Measurements from ENCODE around the gene CTCF. TPM values are rescaled to one million over a fixed set of nuclear protein-coding genes. Genes with fewer than 3 reads are reported as not detected.
"Not testable (repeated sequence)": the region's sequence is repeated elsewhere in the genome, so short reads cannot be mapped to it uniquely, and the experiment has no call there.

Gene CTCF, protein sequence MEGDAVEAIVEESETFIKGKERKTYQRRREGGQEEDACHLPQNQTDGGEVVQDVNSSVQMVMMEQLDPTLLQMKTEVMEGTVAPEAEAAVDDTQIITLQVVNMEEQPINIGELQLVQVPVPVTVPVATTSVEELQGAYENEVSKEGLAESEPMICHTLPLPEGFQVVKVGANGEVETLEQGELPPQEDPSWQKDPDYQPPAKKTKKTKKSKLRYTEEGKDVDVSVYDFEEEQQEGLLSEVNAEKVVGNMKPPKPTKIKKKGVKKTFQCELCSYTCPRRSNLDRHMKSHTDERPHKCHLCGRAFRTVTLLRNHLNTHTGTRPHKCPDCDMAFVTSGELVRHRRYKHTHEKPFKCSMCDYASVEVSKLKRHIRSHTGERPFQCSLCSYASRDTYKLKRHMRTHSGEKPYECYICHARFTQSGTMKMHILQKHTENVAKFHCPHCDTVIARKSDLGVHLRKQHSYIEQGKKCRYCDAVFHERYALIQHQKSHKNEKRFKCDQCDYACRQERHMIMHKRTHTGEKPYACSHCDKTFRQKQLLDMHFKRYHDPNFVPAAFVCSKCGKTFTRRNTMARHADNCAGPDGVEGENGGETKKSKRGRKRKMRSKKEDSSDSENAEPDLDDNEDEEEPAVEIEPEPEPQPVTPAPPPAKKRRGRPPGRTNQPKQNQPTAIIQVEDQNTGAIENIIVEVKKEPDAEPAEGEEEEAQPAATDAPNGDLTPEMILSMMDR
- total RNA-seq (2014; rRNA removed; shearing (Covaris generic)): 53.9 and 58.7 TPM in 2 replicates

DNA sequence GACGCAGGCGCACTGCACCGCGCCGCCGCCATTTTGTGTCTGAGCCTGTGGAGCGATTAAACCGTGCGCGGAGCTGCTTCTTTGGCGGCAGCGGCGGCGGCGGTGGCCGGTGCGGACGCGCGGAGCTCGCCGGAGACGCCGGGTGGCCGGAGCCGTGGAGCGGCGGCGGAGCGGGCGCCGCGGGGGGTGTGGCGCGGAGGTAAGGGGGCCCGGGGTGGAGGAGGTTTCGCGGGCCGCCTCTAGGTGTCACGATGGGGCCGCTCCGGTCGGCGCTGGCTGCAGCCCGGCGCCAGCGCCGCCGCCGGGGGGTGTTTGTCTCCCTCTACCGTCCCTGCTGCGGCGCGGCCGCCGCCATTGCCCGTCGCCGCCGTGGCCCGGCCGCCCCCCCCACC is at the start of gene CTCF:
TSS of gene CTCF (plus strand) at position 1 of the 392 bp plus-strand sequence. CDS start 48,307 bp downstream, outside the sequence.
- Histone ChIP-seq H3K9me3 (replicated peaks) (no peaks in the 10 kb centered on the region), H3K4me3 (peak within 1 kb of the TSS; percentile 99), H3K4me1 (no peaks in the 10 kb centered on the region), H3K27me3 (no peaks in the 10 kb centered on the region), H3K27ac (peak within 1 kb of the TSS; percentile 98), H3K36me3 (no peaks in the 10 kb centered on the region)
- peak; percentile 67 to 71 for DNase-seq

DNA sequence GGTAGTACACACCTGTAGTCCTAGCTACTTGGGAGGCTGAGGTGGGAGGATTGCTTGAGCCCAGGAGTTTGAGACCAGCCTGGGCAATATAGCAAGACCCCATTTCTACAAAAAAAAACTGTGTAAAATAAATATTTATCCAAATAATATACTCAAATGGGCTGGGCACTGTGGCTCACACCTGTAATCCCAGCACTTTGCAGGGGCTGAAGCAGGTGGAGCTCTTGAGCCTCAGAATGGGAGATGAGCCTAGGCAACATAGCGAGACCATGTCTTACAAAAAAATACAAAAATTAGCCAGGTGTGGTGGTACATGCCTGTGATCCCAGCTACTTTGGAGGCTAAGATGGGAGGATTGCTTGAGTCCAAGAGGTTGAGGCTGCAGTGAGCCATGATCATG is 48.4 kb upstream of the CTCF start:
- H3K4me3 ChIP-seq; H3K27me3 ChIP-seq; H3K4me1 ChIP-seq; H3K9me3 ChIP-seq (replicated peaks); H3K27ac ChIP-seq; H3K36me3 ChIP-seq; DNase-seq: not testable (repeated sequence)

DNA sequence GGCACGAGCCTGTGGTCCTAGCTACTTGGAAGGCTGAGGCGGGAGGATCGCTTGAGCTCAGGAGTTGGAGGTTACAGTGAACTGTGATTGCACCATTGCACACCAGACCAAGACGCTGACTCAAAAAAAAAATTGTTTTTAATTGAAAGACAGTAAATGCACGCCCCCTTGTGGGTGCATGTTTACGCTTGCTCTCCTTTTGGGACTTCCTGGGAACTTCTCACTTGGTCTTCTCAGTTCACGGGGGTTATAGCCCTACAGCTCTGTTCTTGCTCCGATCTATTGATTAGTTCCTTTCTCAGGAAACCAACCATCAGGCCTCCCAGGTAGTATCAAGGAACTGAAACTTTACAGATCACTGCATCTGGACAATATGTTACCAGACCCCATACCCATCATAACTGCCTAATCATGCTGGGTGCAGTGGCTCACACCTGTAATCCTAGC is 47.9 kb upstream of the CTCF start:
- H3K36me3 ChIP-seq: no peaks in the 10 kb centered on the region
- H3K9me3 ChIP-seq (replicated peaks): no peaks in the 10 kb centered on the region
- H3K27me3 ChIP-seq: no peaks in the 10 kb centered on the region
- no peak overlapping the region for H3K27ac ChIP-seq
- H3K4me1 ChIP-seq: no peaks in the 10 kb centered on the region
- peak; percentile 62 to 79 for DNase-seq
- no peak overlapping the region for H3K4me3 ChIP-seq

DNA sequence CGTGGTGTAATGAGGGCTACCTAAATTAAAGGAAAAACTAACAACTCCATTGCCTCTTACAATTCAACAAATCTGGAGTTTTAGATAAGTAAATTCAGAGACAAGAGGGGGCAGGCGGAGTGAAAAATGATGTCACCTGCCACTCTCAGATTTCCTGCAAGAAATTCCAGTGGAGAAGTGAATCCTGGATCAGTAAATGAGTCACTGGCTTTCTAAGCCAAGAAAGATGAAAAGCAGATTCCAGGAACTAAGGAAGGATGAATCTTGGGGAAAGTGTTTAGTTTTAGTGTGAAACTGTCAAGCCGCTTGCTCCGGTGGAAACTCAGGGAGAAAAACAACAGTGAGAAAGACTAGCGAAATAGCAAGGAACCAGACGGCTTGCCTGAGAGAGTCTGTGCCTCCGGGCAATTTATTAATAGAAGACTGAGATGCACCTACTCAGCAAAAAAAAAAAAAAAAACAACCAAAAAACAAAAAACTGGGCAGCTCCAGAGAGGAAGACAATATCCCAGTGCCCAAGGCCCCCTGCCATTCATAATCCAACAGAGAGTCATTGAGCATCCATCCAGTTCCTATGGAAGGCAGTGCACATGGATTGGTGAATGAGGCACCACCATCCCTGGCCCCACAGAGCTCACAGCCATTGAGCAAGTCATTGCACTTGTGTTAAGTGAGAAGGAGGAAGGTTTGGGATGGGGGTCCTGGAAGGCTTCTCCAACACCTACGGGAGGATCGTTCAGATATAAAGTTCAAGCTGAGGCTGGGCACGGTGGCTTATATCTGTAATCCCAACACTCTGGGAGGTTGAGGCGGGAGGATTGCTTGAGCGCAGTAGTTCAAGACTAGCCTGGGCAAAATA is 45.8 kb upstream of the CTCF start:
- no peak overlapping the region for H3K4me3 ChIP-seq
- H3K9me3 ChIP-seq (replicated peaks): no peaks in the 10 kb centered on the region
- DNase-seq: no peak
- H3K36me3 ChIP-seq: no peaks in the 10 kb centered on the region
- no peaks in the 10 kb centered on the region for H3K27me3 ChIP-seq
- H3K4me1 ChIP-seq: no peaks in the 10 kb centered on the region
- H3K27ac ChIP-seq: no peak overlapping the region

DNA sequence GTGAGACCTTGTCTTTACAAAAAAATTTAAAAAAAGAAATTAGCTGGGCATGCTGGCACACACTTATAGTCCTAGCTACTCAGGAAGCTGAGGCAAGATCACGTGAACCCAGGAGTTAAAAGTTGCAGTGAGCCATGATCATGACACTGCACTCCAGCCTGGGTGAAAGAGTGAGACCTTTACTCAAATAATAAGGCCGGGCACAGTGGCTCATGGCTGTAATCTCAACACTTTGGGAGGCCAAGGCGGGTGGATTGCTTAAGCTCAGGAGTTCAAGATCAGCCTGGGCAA is 45.2 kb upstream of the CTCF start:
- Histone ChIP-seq H3K27me3 (no peaks in the 10 kb centered on the region), H3K4me1 (no peaks in the 10 kb centered on the region), H3K36me3 (no peaks in the 10 kb centered on the region), H3K27ac (no peak overlapping the region), H3K9me3 (replicated peaks) (no peaks in the 10 kb centered on the region), H3K4me3 (no peak overlapping the region)
- DNase-seq: no peak

DNA sequence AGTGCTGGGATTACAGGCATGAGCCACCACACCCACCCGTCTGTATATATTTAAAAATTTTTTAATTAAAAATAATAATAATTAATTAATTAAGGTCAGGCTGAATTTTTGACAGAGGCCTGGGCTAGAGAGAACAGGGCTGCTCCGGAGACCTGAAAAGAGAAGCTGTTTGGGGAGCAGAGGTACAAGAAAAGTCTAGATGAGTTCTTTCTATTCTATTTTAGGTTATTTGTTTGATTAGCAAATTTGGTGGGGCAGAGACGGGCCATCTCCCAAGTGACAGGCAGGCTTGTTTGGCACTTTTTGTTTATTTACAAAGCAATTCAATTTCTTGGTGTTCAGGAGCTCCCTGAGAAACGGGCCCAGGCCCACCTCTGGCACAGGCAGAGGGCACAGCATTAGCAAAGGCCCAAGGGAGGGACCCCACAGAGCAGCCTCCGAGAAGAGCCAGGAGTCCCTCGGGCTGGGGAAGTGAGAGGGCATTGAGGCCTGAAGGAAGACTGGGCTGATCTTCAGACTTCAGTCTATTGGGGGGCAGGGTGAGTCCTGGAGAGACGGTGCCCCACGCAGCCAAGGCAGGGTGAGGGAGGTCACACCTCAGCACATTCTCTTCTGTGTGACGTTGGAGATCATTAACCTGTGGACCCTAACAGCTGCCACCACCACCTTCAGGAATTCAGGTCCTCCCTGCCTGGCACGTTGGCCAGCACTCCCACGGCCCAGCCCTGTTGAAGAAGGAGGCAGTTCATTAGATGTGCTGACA is 44.5 kb upstream of the CTCF start:
- H3K36me3 ChIP-seq: no peaks in the 10 kb centered on the region
- H3K27ac ChIP-seq: no peak overlapping the region
- no peaks in the 10 kb centered on the region for H3K27me3 ChIP-seq
- no peak for DNase-seq
- H3K9me3 ChIP-seq (replicated peaks): no peaks in the 10 kb centered on the region
- no peak overlapping the region for H3K4me3 ChIP-seq
- H3K4me1 ChIP-seq: no peaks in the 10 kb centered on the region

DNA sequence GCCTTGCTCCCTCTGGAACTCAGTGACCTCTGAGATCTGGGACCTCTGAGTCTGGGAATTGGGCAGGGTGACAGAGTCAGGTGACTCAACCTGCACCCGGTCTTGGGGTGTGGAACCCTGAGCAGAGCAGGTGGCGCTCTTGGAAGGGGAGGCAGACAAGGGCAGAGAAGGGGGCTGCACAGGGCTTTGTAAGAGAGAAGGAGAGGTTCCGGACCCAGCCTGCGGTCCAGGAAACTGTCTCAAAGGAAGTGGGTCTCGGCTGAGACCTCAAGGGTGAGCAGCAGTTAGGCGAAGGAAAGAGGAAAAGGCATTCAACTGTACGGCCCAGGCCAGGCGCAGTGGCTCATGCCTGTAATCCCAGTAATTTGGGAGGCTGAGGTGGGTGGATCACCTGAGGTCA is 43.6 kb upstream of the CTCF start:
- DNase-seq: no peak
- H3K4me3 ChIP-seq: no peak overlapping the region

DNA sequence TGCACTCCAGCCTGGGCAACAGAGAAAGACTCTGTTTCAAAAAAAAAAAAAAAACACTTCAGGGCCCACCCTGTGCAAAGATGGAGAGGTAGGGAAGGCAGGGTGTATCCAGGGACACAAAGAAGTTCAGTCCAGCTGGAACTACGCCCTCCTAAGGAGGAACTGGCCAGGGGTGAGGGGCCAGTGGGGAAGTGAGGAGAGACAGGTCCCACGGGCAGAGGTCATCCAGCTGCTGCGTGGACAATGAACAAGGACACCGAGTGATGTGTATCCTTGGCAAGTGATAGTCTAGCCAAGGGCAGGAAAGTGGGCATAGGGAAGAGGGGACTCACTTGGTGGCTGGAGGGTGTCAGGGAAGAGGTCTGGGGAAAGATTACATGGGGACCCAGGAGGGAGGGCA is 43.1 kb upstream of the CTCF start:
- no peak for DNase-seq
- no peaks in the 10 kb centered on the region for H3K9me3 ChIP-seq (replicated peaks)
- no peak overlapping the region for H3K4me3 ChIP-seq
- H3K27ac ChIP-seq: no peak overlapping the region
- no peaks in the 10 kb centered on the region for H3K4me1 ChIP-seq
- H3K36me3 ChIP-seq: no peaks in the 10 kb centered on the region
- H3K27me3 ChIP-seq: no peaks in the 10 kb centered on the region

More for the DNA sequence above, 43.6 kb upstream of the CTCF start:
- H3K27ac ChIP-seq: no peak overlapping the region
- H3K36me3 ChIP-seq: no peaks in the 10 kb centered on the region
- H3K9me3 ChIP-seq (replicated peaks): no peaks in the 10 kb centered on the region
- no peaks in the 10 kb centered on the region for H3K4me1 ChIP-seq
- H3K27me3 ChIP-seq: no peaks in the 10 kb centered on the region

DNA sequence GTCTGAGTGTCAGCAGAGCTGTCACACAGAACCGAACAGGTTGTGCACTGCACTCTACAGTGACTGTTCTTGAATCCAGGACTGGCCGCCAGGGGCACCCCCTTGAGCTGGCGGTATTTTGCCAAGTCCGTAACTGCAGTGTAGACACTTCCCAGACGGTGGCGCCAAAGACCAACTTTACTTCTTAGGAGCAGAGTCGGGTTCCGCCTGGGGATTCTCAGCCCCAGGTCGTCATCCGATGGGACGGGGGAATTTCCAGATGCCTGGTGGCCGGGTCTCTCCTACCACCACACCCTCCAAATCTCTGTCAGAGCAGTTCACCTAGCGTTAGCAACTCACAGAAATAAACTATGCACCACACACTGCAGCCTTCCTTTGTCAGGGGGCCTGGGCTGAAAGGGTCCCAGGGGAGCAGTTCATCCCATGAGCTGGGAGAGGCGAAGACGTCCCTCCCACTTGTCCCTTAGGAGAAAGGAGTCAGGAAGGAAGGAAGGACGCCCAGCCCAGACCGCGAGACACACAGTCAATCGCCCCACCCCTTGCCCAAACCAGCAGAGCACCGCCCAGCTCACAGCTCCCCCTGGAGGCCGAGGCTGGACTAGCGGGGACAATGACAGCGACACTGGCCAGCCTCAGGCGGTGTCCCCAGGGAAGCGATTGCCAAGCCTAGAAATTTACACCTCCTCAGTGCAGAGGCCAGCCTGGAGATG is 41.1 kb upstream of the CTCF start:
- H3K4me1 ChIP-seq: no peaks in the 10 kb centered on the region
- H3K36me3 ChIP-seq: no peaks in the 10 kb centered on the region
- H3K27me3 ChIP-seq: no peaks in the 10 kb centered on the region; the same call in 1 of the 2 replicates
- DNase-seq: peak; percentile 88 to 94
- peak overlapping the region; percentile 50 for H3K4me3 ChIP-seq
- no peak overlapping the region for H3K27ac ChIP-seq
- no peaks in the 10 kb centered on the region for H3K9me3 ChIP-seq (replicated peaks)

DNA sequence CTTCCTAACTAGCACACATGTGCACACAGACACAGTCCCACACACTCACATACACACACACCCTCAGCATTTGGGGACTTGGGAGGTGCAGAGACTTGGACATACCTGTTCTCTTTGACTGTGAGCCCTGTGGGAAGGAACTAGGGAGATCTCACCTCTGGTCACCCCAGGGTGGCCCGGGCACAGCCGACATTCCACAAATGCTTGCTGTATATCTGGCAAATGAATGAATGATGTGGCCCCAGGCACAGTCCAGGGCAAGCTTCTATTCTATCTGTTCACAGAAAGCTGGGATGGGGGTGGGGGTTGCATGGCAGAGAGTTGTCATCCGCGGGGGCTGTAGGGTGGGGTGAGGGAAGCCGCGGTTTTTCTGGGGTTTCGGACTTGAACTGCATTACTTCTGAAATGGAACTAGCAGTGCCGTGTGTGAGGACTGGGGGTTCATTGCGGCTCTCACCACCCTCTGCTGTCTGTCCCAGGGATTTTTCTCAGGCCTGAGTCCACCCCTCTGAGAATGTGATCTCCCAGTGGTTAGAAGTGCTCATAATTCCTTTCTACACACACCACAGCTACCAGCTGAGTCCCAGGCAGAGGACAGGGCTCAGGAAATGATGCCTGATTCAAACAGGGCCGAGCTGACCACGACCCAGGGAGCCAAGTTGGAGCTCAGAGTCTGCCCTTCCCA is 37.0 kb upstream of the CTCF start:
- Histone ChIP-seq H3K36me3 (no peaks in the 10 kb centered on the region), H3K9me3 (replicated peaks) (no peaks in the 10 kb centered on the region), H3K4me1 (no peaks in the 10 kb centered on the region), H3K27me3 (no peaks in the 10 kb centered on the region; the same call in 1 of the 2 replicates), H3K27ac (no peak overlapping the region), H3K4me3 (no peak overlapping the region)
- no peak for DNase-seq

DNA sequence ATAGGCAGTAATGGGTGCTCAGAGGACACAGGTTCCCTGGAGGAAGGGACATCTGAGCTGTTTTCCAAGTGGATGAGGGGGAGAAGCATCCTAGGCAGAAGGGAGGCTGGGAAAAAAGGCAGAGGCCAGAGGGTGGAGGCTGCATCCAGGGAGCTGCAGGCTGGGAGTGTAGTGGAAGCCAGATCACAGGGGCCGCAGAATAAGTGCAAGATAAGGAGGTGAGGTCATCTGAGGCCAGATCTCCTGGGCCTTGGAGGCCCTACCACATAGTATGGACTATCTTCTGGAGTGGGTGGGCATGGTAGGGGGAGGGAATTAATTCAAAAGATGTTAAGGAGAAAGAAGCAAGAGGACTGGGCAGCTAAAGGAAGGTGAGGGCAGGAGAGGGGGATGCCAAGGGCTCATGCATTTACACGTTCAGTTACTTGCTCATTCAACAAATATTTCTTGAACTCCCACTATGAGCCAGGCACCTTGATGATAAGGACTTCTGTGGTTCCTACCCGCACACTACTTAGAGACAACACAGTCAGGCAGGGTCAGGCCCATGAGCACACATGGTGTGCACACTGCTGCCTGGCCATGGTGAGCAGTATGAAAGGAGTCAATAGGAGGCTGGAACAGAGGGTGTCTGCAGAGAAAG is 36.1 kb upstream of the CTCF start:
- H3K27me3 ChIP-seq: no peaks in the 10 kb centered on the region; the same call in 1 of the 2 replicates
- no peaks in the 10 kb centered on the region for H3K36me3 ChIP-seq
- no peaks in the 10 kb centered on the region; the same call in 1 of the 2 replicates for H3K4me1 ChIP-seq
- no peak for DNase-seq
- no peak overlapping the region for H3K4me3 ChIP-seq
- no peak overlapping the region for H3K27ac ChIP-seq
- H3K9me3 ChIP-seq (replicated peaks): no peaks in the 10 kb centered on the region

DNA sequence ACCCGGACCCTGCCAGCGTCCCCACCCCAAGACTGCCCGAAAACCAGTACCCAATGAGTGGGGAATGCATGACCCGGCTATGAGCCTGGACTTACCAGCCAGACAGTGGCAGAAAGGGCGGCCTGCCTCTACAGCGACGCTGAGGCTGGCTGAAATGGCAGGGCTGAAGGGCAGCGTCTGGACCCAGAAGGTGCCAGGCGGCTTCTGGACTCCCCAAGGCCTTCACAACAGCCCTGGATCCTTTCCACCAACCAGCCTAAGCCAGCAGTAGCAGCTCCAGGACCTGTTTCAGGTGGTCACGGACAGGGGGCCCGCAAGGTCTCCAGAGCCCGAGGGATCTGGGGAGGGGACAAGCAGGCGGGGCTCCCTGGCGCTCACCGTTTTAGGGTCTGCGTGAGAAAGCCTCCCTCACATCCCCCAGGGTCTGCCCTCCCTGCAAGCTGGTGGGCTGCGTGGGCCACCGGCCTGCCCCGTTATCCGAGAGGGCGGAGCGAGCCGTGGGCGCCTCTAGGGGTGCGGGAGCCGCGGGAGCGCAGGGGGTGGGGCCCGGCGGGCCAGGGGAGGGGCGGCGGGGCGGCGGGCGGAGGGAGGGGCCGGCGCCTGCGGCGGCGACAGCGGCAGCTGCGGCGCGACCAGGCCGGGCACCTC is 34.0 kb upstream of the CTCF start, which contains the start of gene RIPOR1:
TSS of gene RIPOR1 (plus strand) at position 608 of the 648 bp plus-strand sequence. CDS start 9,618 bp downstream, outside the sequence.
- H3K4me1 ChIP-seq: no peaks in the 10 kb centered on the region; the same call in 1 of the 2 replicates

More for the DNA sequence above, 34.0 kb upstream of the CTCF start, which contains the start of gene RIPOR1:
- DNase-seq: peak; percentile 46 to 61
- H3K9me3 ChIP-seq (replicated peaks): no peaks in the 10 kb centered on the region
- H3K4me3 ChIP-seq: peak within 1 kb of the TSS; percentile 98
- H3K36me3 ChIP-seq: no peaks in the 10 kb centered on the region
- peak within 1 kb of the TSS; percentile 79 for H3K27ac ChIP-seq
- no peaks in the 10 kb centered on the region; the same call in 1 of the 2 replicates for H3K27me3 ChIP-seq
